Esophagus squamous epithelium (tissue), 5 donors: ENCODE results near the gene C2orf49. TPM values are rescaled to one million over a fixed set of nuclear protein-coding genes. Genes with fewer than 3 reads are reported as not detected.

Experiments
- DNase-seq: peaks from one replicate; lab custom pipeline; 2025; lab: John Stamatoyannopoulos, UW
- H3K27ac ChIP-seq, 4 donors: fragments of 200-600 bp; sonication (generic); one replicate each; pipeline ENCODE4 v1.5.1; 2016 to 2019; ENCODE audit warnings: mild to moderate bottlenecking in 1 of 4
- H3K27me3 ChIP-seq, 4 donors: fragments of 200-600 bp; sonication (generic); 1 replicate in 3 of 4; 2 replicates in 1 of 4; pipeline versions ENCODE4 v1.5.1 to v1.6.0; 2017 to 2021; ENCODE audit warnings: antibody characterized with exemption in 1 of 4
- H3K36me3 ChIP-seq, 3 donors: fragments of 200-600 bp; sonication (generic); one replicate each; pipeline ENCODE4 v1.5.1; 2016 to 2019
- H3K4me1 ChIP-seq, 3 donors: fragments of 200-600 bp; sonication (generic); one replicate each; pipeline ENCODE4 v1.5.1; 2017 to 2019
- H3K4me3 ChIP-seq, 4 donors: fragments of 200-600 bp; sonication (generic); 1 replicate in 3 of 4; 2 replicates in 1 of 4; pipeline ENCODE4 v1.5.1; 2016 to 2019; ENCODE audit warnings: mild to moderate bottlenecking in 2 of 4, moderate library complexity in 1 of 4
- H3K9me3 ChIP-seq, 3 donors: fragments of 200-600 bp; sonication (generic); one replicate each; pipeline ENCODE4 v1.5.1; 2016 to 2019
- CTCF ChIP-seq, 6 experiments: fragments of 450-650 bp in 4 of 6; fragments of 200-600 bp in 2 of 6; sonication (generic) in 2 of 6; IDR thresholded peaks; one replicate each; pipeline ENCODE4 v1.5.1; 2016 to 2019; ENCODE audit warnings: antibody characterized with exemption in 6 of 6, mild to moderate bottlenecking in 4 of 6, moderate library complexity in 4 of 6
- POLR2A ChIP-seq, 4 donors: fragments of 450-650 bp; IDR thresholded peaks; one replicate each; pipeline ENCODE4 v1.6.1; 2017; ENCODE audit warnings: antibody characterized with exemption in 4 of 4, mild to moderate bottlenecking in 4 of 4, moderate library complexity in 3 of 4
- WGBS, 2 donors: methylation state at CpG; one replicate each; pipeline ENCODE4 v1.1.5; 2018; 5-methylcytosine and 5-hydroxymethylcytosine counted together
- intact Hi-C: fragments of 100-400 bp; cut with DNase I; formaldehyde crosslinking; loops from one replicate; pipeline ENCODE4 v1.15.0; 2022
- total RNA-seq, 4 donors: library from RNA; depleted of rRNA; stranded (reverse); fragments of >200 nt; gene quantifications; one replicate each; pipeline ENCODE4 v1.1.0, GENCODE V29; 2016
- donor health status: DM: yes; HTN: yes; CAD: no.

C2orf49 gene
- total RNA-seq, 4 donors from 2014 or later = 9.3 to 19.8 (median 12.4) TPM

DNA sequence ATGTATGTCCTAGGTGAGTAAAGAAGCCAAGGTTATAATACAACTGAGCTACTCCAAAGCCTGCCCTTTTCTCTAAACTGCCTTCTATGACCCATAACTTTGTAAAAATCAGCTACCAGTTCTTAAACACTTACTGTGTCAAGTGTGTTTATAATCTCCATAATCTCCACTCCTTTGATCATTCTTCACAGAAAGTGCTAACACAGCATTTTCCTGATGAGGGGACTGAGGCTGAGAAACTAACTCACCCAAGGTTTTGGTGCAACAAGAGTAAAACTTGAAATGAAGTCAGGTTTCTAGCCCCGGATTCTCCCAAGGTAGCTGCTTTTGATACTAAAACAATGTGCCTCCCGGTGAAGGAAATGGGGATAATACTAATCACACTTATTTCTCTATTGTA lies 1.9 kb upstream of the C2orf49 start:
- no peak for DNase-seq
- no peak for TF ChIP-seq CTCF (IDR thresholded peaks at IDR 0.05)
- TF ChIP-seq POLR2A (IDR thresholded peaks at IDR 0.05) = no peak
- Histone ChIP-seq H3K36me3 (peaks cover 0 to 22% (median 2%) of the 10 kb centered on the region in 3 donors), H3K4me1 (peaks cover 5 to 32% (median 20%) of the 10 kb centered on the region in 3 donors), H3K27me3 (no peaks in the 10 kb centered on the region), H3K27ac (no peak overlapping the region), H3K9me3 (no peaks in the 10 kb centered on the region), H3K4me3 (no peak overlapping the region)
- 87 to 98% methylated on average over 2 of the region's 2 CpGs for WGBS, 2 donors
- intact Hi-C loops = no loop called here

DNA sequence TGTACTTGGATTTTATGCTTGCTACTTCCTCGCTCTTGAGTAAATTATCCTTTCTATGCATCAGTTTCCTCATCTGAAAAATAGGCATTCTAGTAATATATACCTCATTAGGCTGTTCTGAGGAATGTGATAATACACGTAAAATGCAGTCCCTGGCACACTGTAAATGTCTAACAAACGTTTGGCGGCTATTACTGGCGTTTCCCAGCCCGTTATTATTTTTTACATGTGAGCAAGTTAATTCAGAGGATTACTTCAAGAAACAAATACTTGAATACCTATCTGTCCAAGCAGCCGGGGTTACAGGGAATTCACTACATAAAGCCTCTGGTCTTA lies 586 bp upstream of the C2orf49 start:
- H3K36me3 ChIP-seq = peaks cover 0 to 35% (median 14%) of the 10 kb centered on the region in 3 donors
- H3K9me3 ChIP-seq = no peaks in the 10 kb centered on the region
- H3K27me3 ChIP-seq = no peaks in the 10 kb centered on the region
- intact Hi-C loops = no loop called here
- WGBS, 2 donors = 1 to 2% methylated on average over 7 of the region's 7 CpGs
- peak overlapping the region; percentile 94 to 98 (median 96) for H3K27ac ChIP-seq
- peak overlapping the region; percentile 67 to 90 (median 78) for H3K4me3 ChIP-seq
- TF ChIP-seq POLR2A (IDR thresholded peaks at IDR 0.05) (no peak), CTCF (IDR thresholded peaks at IDR 0.05) (no peak)
- no peak for DNase-seq
- peaks cover 5 to 27% (median 19%) of the 10 kb centered on the region in 3 donors for H3K4me1 ChIP-seq

GRCh38 chr2:105338020-105338385 lies 663 bp downstream of the C2orf49 start:
- 4 to 7% methylated on average over 5 of the region's 5 CpGs for WGBS, 2 donors
- TF ChIP-seq CTCF (IDR thresholded peaks at IDR 0.05) (no peak), POLR2A (IDR thresholded peaks at IDR 0.05) (no peak)
- Histone ChIP-seq H3K27me3 (no peaks in the 10 kb centered on the region), H3K4me3 (peak overlapping the region; percentile 67 to 90 (median 78)), H3K27ac (peak overlapping the region; percentile 94 to 98 (median 96)), H3K4me1 (peaks cover 5 to 27% (median 19%) of the 10 kb centered on the region in 3 donors), H3K36me3 (peaks cover 0 to 47% (median 19%) of the 10 kb centered on the region in 3 donors), H3K9me3 (no peaks in the 10 kb centered on the region)
- intact Hi-C loops = no loop called here
- no peak for DNase-seq

- peaks cover 5 to 27% (median 19%) of the 10 kb centered on the region in 3 donors for H3K4me1 ChIP-seq
Observed at GRCh38 chr2:105339414-105339813, 2.1 kb downstream of the C2orf49 start.

More at GRCh38 chr2:105339414-105339813, 2.1 kb downstream of the C2orf49 start:
- Histone ChIP-seq H3K9me3 (no peaks in the 10 kb centered on the region), H3K27ac (no peak overlapping the region), H3K36me3 (peaks cover 0 to 55% (median 24%) of the 10 kb centered on the region in 3 donors), H3K4me3 (no peak overlapping the region), H3K27me3 (no peaks in the 10 kb centered on the region)
- TF ChIP-seq POLR2A (IDR thresholded peaks at IDR 0.05) = no peak
- no peak for TF ChIP-seq CTCF (IDR thresholded peaks at IDR 0.05)
- WGBS, 2 donors = 68 to 82% methylated on average over 4 of the region's 4 CpGs
- intact Hi-C loops = no loop called here
- DNase-seq = no peak
